H1 (cell line): ENCODE measurements around the gene PATE4.

Experiments
- CTCF ChIP-seq, 3 experiments: IDR thresholded peaks; 1 replicate in 2 of 3; 2 replicates in 1 of 3; pipeline versions ENCODE4 v1.5.1 to v1.6.1; 2011; ENCODE audit warnings: low read length in 3 of 3, mild to moderate bottlenecking in 3 of 3, inconsistent platforms in 2 of 3, low read depth in 1 of 3, moderate library complexity in 1 of 3; ENCODE audit not compliant: insufficient read depth in 1 of 3; ENCODE audit errors: control extremely low read depth in 1 of 3
- EGR1 ChIP-seq: IDR thresholded peaks from 2 replicates; pipeline ENCODE4 v1.6.1; 2011; ENCODE audit warnings: low read depth, low read length, borderline replicate concordance
- EP300 ChIP-seq, 2 experiments: IDR thresholded peaks; 1 replicate in 1 of 2; 2 replicates in 1 of 2; pipeline ENCODE4 v1.6.1; 2011 to 2012; ENCODE audit warnings: low read depth in 2 of 2, low read length in 2 of 2, mild to moderate bottlenecking in 2 of 2, borderline replicate concordance in 1 of 2, inconsistent platforms in 1 of 2, moderate library complexity in 1 of 2
- GTF2F1 ChIP-seq: IDR thresholded peaks from 2 replicates; pipeline ENCODE4 v1.6.1; 2012; ENCODE audit warnings: low read depth, low read length, improper control_type of control experiment, borderline replicate concordance
- HDAC2 ChIP-seq, 2 experiments: fragments of 300-600 bp in 1 of 2; sonication (generic) in 1 of 2; IDR thresholded peaks; 2 replicates each; pipeline ENCODE4 v1.6.1; 2011 to 2012; ENCODE audit warnings: low read depth in 2 of 2, low read length in 2 of 2, mild to moderate bottlenecking in 2 of 2, moderate library complexity in 2 of 2, borderline replicate concordance in 1 of 2, inconsistent platforms in 1 of 2
- JUND ChIP-seq: IDR thresholded peaks from 2 replicates; pipeline ENCODE4 v1.6.1; 2011; ENCODE audit warnings: mild to moderate bottlenecking, improper control_type of control experiment, low read length
- MAX ChIP-seq: IDR thresholded peaks from 2 replicates; pipeline ENCODE4 v1.6.1; 2012; ENCODE audit warnings: inconsistent platforms
- POLR2A ChIP-seq, 2 experiments: IDR thresholded peaks; 1 replicate in 1 of 2; 2 replicates in 1 of 2; pipeline ENCODE4 v1.6.1; 2011; ENCODE audit warnings: low read depth in 2 of 2, low read length in 2 of 2, mild to moderate bottlenecking in 2 of 2; ENCODE audit errors: control extremely low read depth in 1 of 2
- RAD21 ChIP-seq, 2 experiments: IDR thresholded peaks in 1 of 2; conservative IDR thresholded peaks in 1 of 2; 2 replicates each; pipeline ENCODE4 v1.6.1; 2011; ENCODE audit warnings: low read depth in 2 of 2, low read length in 2 of 2, improper control_type of control experiment in 1 of 2, inconsistent platforms in 1 of 2, mild to moderate bottlenecking in 1 of 2, moderate library complexity in 1 of 2
- SIN3A ChIP-seq, 2 experiments: IDR thresholded peaks in 1 of 2; conservative IDR thresholded peaks in 1 of 2; 2 replicates each; pipeline ENCODE4 v1.6.1; 2011 to 2012; ENCODE audit warnings: low read length in 2 of 2, improper control_type of control experiment in 1 of 2, low read depth in 1 of 2, mild to moderate bottlenecking in 1 of 2
- SP1 ChIP-seq: IDR thresholded peaks from 2 replicates; pipeline ENCODE4 v1.6.1; 2011; ENCODE audit warnings: low read depth, low read length
- SUZ12 ChIP-seq: fragments of 200-600 bp; sonication (generic); IDR thresholded peaks from 2 replicates; pipeline ENCODE4 v1.6.1; 2012; ENCODE audit warnings: mild to moderate bottlenecking, inconsistent platforms, low read length, moderate library complexity, mixed read lengths
- USF2 ChIP-seq: IDR thresholded peaks from 2 replicates; pipeline ENCODE4 v1.6.1; 2011; ENCODE audit warnings: low read length, improper control_type of control experiment

GRCh38 chr11:125787827-125788226 is 45.3 kb upstream of the PATE4 start, which contains the start of gene PATE3:
- TF ChIP-seq USF2 (no peak), SIN3A (conservative IDR thresholded peaks at IDR 0.05 in 1 of 2, IDR thresholded peaks at IDR 0.05 in 1 of 2; ENCODE audit: low read depth in 1 of 2, low read length in 2 of 2) (no peak), CTCF (IDR thresholded peaks at IDR 0.05; ENCODE audit: control extremely low read depth in 1 of 3, insufficient read depth in 1 of 3, low read depth in 1 of 3, low read length in 3 of 3) (no peak), RAD21 (IDR thresholded peaks at IDR 0.05 in 1 of 2, conservative IDR thresholded peaks at IDR 0.05 in 1 of 2; ENCODE audit: low read depth in 2 of 2, low read length in 2 of 2) (no peak), SUZ12 (no peak), GTF2F1 (no peak), POLR2A (IDR thresholded peaks at IDR 0.05; ENCODE audit: control extremely low read depth in 1 of 2, low read depth in 2 of 2, low read length in 2 of 2) (no peak), HDAC2 (IDR thresholded peaks at IDR 0.05; ENCODE audit: borderline replicate concordance in 1 of 2, low read depth in 2 of 2, low read length in 2 of 2) (no peak), EGR1 (no peak), EP300 (IDR thresholded peaks at IDR 0.05; ENCODE audit: borderline replicate concordance in 1 of 2, low read depth in 2 of 2, low read length in 2 of 2) (no peak), MAX (no peak), JUND (no peak), SP1 (no peak)
